Measurements from ENCODE around the gene BCOR. TPM values are rescaled to one million over a fixed set of nuclear protein-coding genes. Genes with fewer than 3 reads are reported as not detected.

Gene BCOR
- total RNA-seq, 2 experiments from 2014 or later, result 48.0 to 64.3 TPM

- Histone ChIP-seq H3K4me3 (ENCODE audit: low read depth, low read length, poor library complexity, severe bottlenecking) (no peak overlapping the region), H3K36me3 (ENCODE audit: insufficient read depth, low read length) (peaks cover under 1% of the 10 kb centered on the region; the same call in 1 of the 2 replicates), H3K27ac (ENCODE audit: low read depth, low read length, poor library complexity, severe bottlenecking) (no peak overlapping the region), H4K20me1 (ENCODE audit: insufficient read depth, low read length) (no peaks in the 10 kb centered on the region), H3K9me3 (ENCODE audit: low read length) (no peaks in the 10 kb centered on the region), H3K79me2 (ENCODE audit: insufficient read depth, low read depth, low read length) (no peaks in the 10 kb centered on the region), H3K9me2 (ENCODE audit: insufficient read depth, low read length) (no peaks in the 10 kb centered on the region), H3K4me1 (ENCODE audit: insufficient read depth, low read length, poor library complexity, severe bottlenecking) (peaks cover 30% of the 10 kb centered on the region), H2AFZ (ENCODE audit: low read length) (no peak overlapping the region; the same call in 1 of the 2 replicates), H3K4me2 (ENCODE audit: low read length) (peak overlapping the region; percentile 20; the same call in 1 of the 2 replicates)
- TF ChIP-seq EZH2phosphoT487 (IDR thresholded peaks at IDR 0.05; ENCODE audit: borderline replicate concordance, low read depth, low read length) (no peak), CTCF (conservative IDR thresholded peaks at IDR 0.05; ENCODE audit: low read length) (no peak)
- POLR2A ChIA-PET, result no interaction called here
- CTCF ChIA-PET (ENCODE audit: unreplicated experiment), result no interaction called here
- peak; percentile 16 for DNase-seq (ENCODE audit: low spot score)
- intact Hi-C loops (cut with micrococcal nuclease; ENCODE audit: unreplicated experiment), result no loop called here
- no TSS peak for BruUV-seq (replicated peaks)
Observed at GRCh38 chrX:40041915-40042314, 55.8 kb downstream of the BCOR start.

DNA sequence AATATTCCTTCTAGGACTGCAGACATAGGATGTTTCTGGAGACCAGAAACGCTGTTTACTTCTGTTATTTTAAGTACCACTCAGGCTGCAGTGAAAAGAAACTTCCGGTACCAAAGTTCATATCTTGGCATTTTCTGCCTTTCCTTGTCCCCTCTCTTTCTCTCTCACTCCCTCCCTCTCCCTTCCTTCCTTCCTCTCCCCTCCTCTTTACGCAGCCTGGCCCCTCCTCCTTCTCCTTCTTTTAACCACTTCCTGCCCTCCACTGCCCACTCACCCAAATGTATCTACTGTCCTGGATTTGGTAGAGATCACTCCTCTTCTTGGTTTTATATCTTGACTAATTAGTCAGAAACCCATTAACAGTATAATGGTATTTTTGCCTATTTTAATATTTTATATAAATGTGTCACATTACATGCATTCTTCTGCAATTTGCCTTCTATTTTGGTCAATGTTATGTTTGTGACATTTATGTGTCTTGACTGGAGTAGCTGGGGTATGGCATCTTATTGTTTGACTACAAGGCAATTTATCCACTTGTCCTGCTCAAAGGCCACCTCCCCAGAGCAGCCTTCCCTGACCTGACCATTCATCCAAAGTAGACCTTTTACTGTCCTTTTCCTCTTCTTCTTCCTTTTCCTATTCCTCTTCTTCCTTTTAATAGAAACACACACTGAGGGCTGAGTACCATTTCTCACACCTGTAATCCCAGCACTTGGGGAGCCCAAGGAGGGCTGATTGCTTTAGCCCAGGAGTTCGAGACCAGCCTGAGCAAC, 56.9 kb downstream of the BCOR start:
- no peaks in the 10 kb centered on the region for H3K9me3 ChIP-seq (ENCODE audit: low read length)
- H3K36me3 ChIP-seq (ENCODE audit: insufficient read depth, low read length), result no peaks in the 10 kb centered on the region
- ChIA-PET CTCF (ENCODE audit: unreplicated experiment) (no interaction called here), POLR2A (interaction anchor here (0.6 kb wide), 1 partner anchor 1259 kb away, joined by 3 read pairs; no protein-coding TSS in a partner anchor)
- H2AFZ ChIP-seq (ENCODE audit: low read length), result peak overlapping the region; percentile 28; the same call in 1 of the 2 replicates
- TF ChIP-seq CTCF (conservative IDR thresholded peaks at IDR 0.05; ENCODE audit: low read length), result no peak
- TF ChIP-seq EZH2phosphoT487 (IDR thresholded peaks at IDR 0.05; ENCODE audit: borderline replicate concordance, low read depth, low read length), result no peak
- peaks cover 30% of the 10 kb centered on the region for H3K4me1 ChIP-seq (ENCODE audit: insufficient read depth, low read length, poor library complexity, severe bottlenecking)
- H3K4me2 ChIP-seq (ENCODE audit: low read length), result peak overlapping the region; percentile 6
- no TSS peak for BruUV-seq (replicated peaks)
- intact Hi-C loops (cut with micrococcal nuclease; ENCODE audit: unreplicated experiment), result no loop called here
- H3K79me2 ChIP-seq (ENCODE audit: insufficient read depth, low read depth, low read length), result no peaks in the 10 kb centered on the region
- no peak for DNase-seq (ENCODE audit: low spot score)
- H3K9me2 ChIP-seq (ENCODE audit: insufficient read depth, low read length), result no peaks in the 10 kb centered on the region
- no peak overlapping the region for H3K4me3 ChIP-seq (ENCODE audit: low read depth, low read length, poor library complexity, severe bottlenecking)
- H3K27ac ChIP-seq (ENCODE audit: low read depth, low read length, poor library complexity, severe bottlenecking), result no peak overlapping the region
- no peaks in the 10 kb centered on the region for H4K20me1 ChIP-seq (ENCODE audit: insufficient read depth, low read length)

DNA sequence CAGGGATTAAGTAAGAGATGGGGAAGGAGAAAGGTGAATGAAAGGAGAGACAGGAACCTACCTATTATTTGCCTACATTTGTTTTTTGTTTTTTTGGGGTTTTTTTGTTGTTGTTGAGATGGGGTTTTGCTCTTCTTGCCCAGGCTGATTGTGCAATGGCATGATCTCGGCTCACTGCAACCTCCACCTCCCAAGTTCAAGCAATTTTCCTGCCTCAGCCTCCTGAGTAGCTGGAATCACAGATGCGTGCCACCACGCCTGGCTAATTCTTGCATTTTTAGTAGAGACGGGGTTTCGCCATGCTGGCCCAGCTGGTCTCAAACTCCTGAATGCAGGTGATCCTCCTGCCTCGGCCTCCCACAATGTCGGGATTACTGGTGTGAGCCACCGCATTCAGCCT, 57.9 kb downstream of the BCOR start:
- Histone ChIP-seq H3K4me1 (ENCODE audit: insufficient read depth, low read length, poor library complexity, severe bottlenecking) (peaks cover 35% of the 10 kb centered on the region), H3K27ac (ENCODE audit: low read depth, low read length, poor library complexity, severe bottlenecking) (no peak overlapping the region), H3K9me3 (ENCODE audit: low read length) (no peaks in the 10 kb centered on the region), H3K36me3 (ENCODE audit: insufficient read depth, low read length) (no peaks in the 10 kb centered on the region), H3K4me3 (ENCODE audit: low read depth, low read length, poor library complexity, severe bottlenecking) (no peak overlapping the region), H3K9me2 (ENCODE audit: insufficient read depth, low read length) (no peaks in the 10 kb centered on the region), H2AFZ (ENCODE audit: low read length) (peak overlapping the region; percentile 28; the same call in 1 of the 2 replicates), H3K79me2 (ENCODE audit: insufficient read depth, low read depth, low read length) (no peaks in the 10 kb centered on the region), H3K4me2 (ENCODE audit: low read length) (peak overlapping the region; percentile 6), H4K20me1 (ENCODE audit: insufficient read depth, low read length) (no peaks in the 10 kb centered on the region)
- ChIA-PET POLR2A (no interaction called here), CTCF (ENCODE audit: unreplicated experiment) (no interaction called here)
- peak; percentile 17 for DNase-seq (ENCODE audit: low spot score)
- intact Hi-C loops (cut with micrococcal nuclease; ENCODE audit: unreplicated experiment), result no loop called here
- TF ChIP-seq EZH2phosphoT487 (IDR thresholded peaks at IDR 0.05; ENCODE audit: borderline replicate concordance, low read depth, low read length) (no peak), CTCF (conservative IDR thresholded peaks at IDR 0.05; ENCODE audit: low read length) (no peak)
- BruUV-seq (replicated peaks), result no TSS peak
